HG03025 (cell line): Measurements from ENCODE around the gene HBEGF.

Source experiments
- ATAC-seq: cut with Tn5 transposase; IDR thresholded peaks from one replicate; pipeline ENCODE4 v1.9.1; 2021; ENCODE audit warnings: mild to moderate bottlenecking, moderate library complexity; ENCODE audit not compliant: unreplicated experiment, low FRiP score

The HBEGF gene

GRCh38 chr5:140309706-140310249 lies 36.6 kb downstream of the HBEGF start:
- no peak for ATAC-seq

GRCh38 chr5:140305471-140305870 lies 40.9 kb downstream of the HBEGF start:
- ATAC-seq = no peak

- ATAC-seq = no peak
Measured at GRCh38 chr5:140303966-140304365, 42.4 kb downstream of the HBEGF start.

GRCh38 chr5:140302786-140303639 lies 43.4 kb downstream of the HBEGF start, which contains the start of gene PFDN1:
Gene PFDN1, minus strand, starts transcription at chr5:140303101. Its CDS starts 28 bp downstream, at chr5:140303073.
- peak; percentile 96 for ATAC-seq

GRCh38 chr5:140301136-140301535 lies 45.3 kb downstream of the HBEGF start:
- ATAC-seq = no peak

GRCh38 chr5:140299056-140299455 lies 47.3 kb downstream of the HBEGF start:
- no peak for ATAC-seq

GRCh38 chr5:140298183-140298601 lies 48.2 kb downstream of the HBEGF start:
- ATAC-seq = no peak

- ATAC-seq = no peak
Measured at GRCh38 chr5:140297283-140297682, 49.1 kb downstream of the HBEGF start.

- ATAC-seq = no peak
Measured at GRCh38 chr5:140296289-140296688, 50.1 kb downstream of the HBEGF start.

- ATAC-seq = no peak
Measured at GRCh38 chr5:140295414-140295813, 51.0 kb downstream of the HBEGF start.

- ATAC-seq = no peak
Measured at GRCh38 chr5:140294753-140295152, 51.6 kb downstream of the HBEGF start.

- no peak for ATAC-seq
Measured at GRCh38 chr5:140293849-140294100, 52.6 kb downstream of the HBEGF start.

- ATAC-seq = no peak
Measured at GRCh38 chr5:140293091-140293848, 53.1 kb downstream of the HBEGF start.

GRCh38 chr5:140292212-140293036 lies 54.0 kb downstream of the HBEGF start:
- ATAC-seq = no peak

- no peak for ATAC-seq
Measured at GRCh38 chr5:140287801-140288521, 58.4 kb downstream of the HBEGF start.

GRCh38 chr5:140286424-140286823 lies 60.0 kb downstream of the HBEGF start:
- no peak for ATAC-seq

GRCh38 chr5:140284013-140284412 lies 62.4 kb downstream of the HBEGF start:
- ATAC-seq = no peak
